ENCODE measurements around the gene SNUPN.

DNA sequence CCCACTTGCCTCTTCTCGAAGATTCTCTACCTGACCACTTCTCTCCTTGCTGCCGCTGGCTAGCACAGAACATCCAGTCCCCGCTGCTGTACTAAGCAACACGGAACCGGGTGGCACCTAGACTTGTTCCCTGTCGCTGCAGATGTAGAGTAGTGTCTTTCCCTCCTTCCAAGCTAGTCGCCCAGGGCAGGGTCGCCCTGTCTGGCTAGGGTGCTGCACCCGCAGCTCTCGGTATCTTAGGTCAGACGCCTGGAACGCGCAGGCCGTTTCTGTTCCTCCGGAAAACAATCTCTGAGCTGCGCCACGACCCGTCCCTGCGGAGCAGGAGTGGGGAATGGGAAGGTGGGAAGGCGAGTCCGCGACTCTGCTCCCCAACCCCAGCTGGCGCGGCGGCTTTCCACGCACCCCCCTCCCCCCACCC, 21.4 kb upstream of the SNUPN start:
- TF ChIP-seq, protein P1, sequence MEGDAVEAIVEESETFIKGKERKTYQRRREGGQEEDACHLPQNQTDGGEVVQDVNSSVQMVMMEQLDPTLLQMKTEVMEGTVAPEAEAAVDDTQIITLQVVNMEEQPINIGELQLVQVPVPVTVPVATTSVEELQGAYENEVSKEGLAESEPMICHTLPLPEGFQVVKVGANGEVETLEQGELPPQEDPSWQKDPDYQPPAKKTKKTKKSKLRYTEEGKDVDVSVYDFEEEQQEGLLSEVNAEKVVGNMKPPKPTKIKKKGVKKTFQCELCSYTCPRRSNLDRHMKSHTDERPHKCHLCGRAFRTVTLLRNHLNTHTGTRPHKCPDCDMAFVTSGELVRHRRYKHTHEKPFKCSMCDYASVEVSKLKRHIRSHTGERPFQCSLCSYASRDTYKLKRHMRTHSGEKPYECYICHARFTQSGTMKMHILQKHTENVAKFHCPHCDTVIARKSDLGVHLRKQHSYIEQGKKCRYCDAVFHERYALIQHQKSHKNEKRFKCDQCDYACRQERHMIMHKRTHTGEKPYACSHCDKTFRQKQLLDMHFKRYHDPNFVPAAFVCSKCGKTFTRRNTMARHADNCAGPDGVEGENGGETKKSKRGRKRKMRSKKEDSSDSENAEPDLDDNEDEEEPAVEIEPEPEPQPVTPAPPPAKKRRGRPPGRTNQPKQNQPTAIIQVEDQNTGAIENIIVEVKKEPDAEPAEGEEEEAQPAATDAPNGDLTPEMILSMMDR (IDR thresholded peaks at IDR 0.05 in 4 of 5, conservative IDR thresholded peaks at IDR 0.05 in 1 of 5): no peak
- TF ChIP-seq POLR2A (IDR thresholded peaks at IDR 0.05): no peak

Measured in gastrocnemius medialis (tissue), 4 donors.